Mesenchymal stem cell (in vitro differentiated cells and primary cell): Measurements from ENCODE around the gene MED12L.

Experiments
- DNase-seq: peaks from one replicate; pipeline ENCODE4 v3.0.0-alpha.2; 2013
- H2AFZ ChIP-seq: one replicate; pipeline ENCODE4 v1.6.1; 2013; ENCODE audit warnings: low read depth, mild to moderate bottlenecking, control low read depth, inconsistent platforms, low read length, moderate library complexity
- H2AK5ac ChIP-seq: 2 replicates; pipeline ENCODE4 v1.6.1; 2013; ENCODE audit warnings: low read length, moderate library complexity, mild to moderate bottlenecking, inconsistent platforms; ENCODE audit not compliant: severe bottlenecking
- H2BK120ac ChIP-seq: one replicate; pipeline ENCODE4 v1.6.1; 2013; ENCODE audit warnings: low read depth, mild to moderate bottlenecking, inconsistent platforms, low read length, moderate library complexity
- H2BK12ac ChIP-seq, 2 experiments: one replicate each; pipeline ENCODE4 v1.6.1; 2013; ENCODE audit warnings: inconsistent platforms in 2 of 2, low read length in 2 of 2, mild to moderate bottlenecking in 2 of 2, moderate library complexity in 2 of 2, control low read depth in 1 of 2
- H2BK15ac ChIP-seq: one replicate; pipeline ENCODE4 v1.6.1; 2013; ENCODE audit warnings: mild to moderate bottlenecking, low read depth, inconsistent platforms; ENCODE audit not compliant: poor library complexity, severe bottlenecking
- H2BK5ac ChIP-seq: 2 replicates; pipeline ENCODE4 v1.6.1; 2013; ENCODE audit warnings: low read depth, mild to moderate bottlenecking, low read length, control low read depth, inconsistent platforms; ENCODE audit not compliant: poor library complexity, severe bottlenecking
- H3K14ac ChIP-seq, 2 experiments: one replicate each; pipeline ENCODE4 v1.6.1; 2013; ENCODE audit warnings: inconsistent platforms in 2 of 2, low read length in 2 of 2, control low read depth in 1 of 2, mild to moderate bottlenecking in 1 of 2, moderate library complexity in 1 of 2
- H3K18ac ChIP-seq, 2 experiments: one replicate each; pipeline ENCODE4 v1.6.1; 2013; ENCODE audit warnings: inconsistent platforms in 2 of 2, low read length in 2 of 2, control low read depth in 1 of 2, low read depth in 1 of 2, mild to moderate bottlenecking in 1 of 2
- H3K23ac ChIP-seq, 2 experiments: one replicate each; pipeline ENCODE4 v1.6.1; 2013; ENCODE audit warnings: inconsistent platforms in 2 of 2, low read length in 2 of 2, mild to moderate bottlenecking in 2 of 2, moderate library complexity in 2 of 2, control low read depth in 1 of 2
- H3K27ac ChIP-seq: 2 replicates; pipeline ENCODE4 v1.5.1; 2013; ENCODE audit warnings: mild to moderate bottlenecking, moderate library complexity, low read length, control low read depth, inconsistent platforms; ENCODE audit not compliant: poor library complexity, severe bottlenecking
- H3K27me3 ChIP-seq, 2 experiments: 2 replicates each; pipeline versions ENCODE4 v1.6.1 to v1.7.0; 2013; ENCODE audit warnings: low read length in 2 of 2, mild to moderate bottlenecking in 2 of 2, moderate library complexity in 2 of 2, control low read depth in 1 of 2, inconsistent platforms in 1 of 2; ENCODE audit not compliant: control insufficient read depth in 1 of 2, insufficient read depth in 1 of 2
- H3K36me3 ChIP-seq, 2 experiments: 2 replicates each; pipeline versions ENCODE4 v1.6.1 to v1.7.0; 2013; ENCODE audit warnings: low read length in 2 of 2, control low read depth in 1 of 2, inconsistent platforms in 1 of 2, low read depth in 1 of 2, mild to moderate bottlenecking in 1 of 2; ENCODE audit not compliant: insufficient read depth in 2 of 2, control insufficient read depth in 1 of 2
- H3K4ac ChIP-seq, 2 experiments: one replicate each; pipeline ENCODE4 v1.6.1; 2013; ENCODE audit warnings: inconsistent platforms in 2 of 2, low read length in 2 of 2, mild to moderate bottlenecking in 2 of 2, moderate library complexity in 2 of 2, control low read depth in 1 of 2, low read depth in 1 of 2
- H3K4me1 ChIP-seq: 2 replicates; pipeline ENCODE4 v1.6.1; 2013; ENCODE audit warnings: low read depth, low read length, control low read depth; ENCODE audit not compliant: control insufficient read depth, insufficient read depth
- H3K4me2 ChIP-seq: 2 replicates; pipeline ENCODE4 v1.6.1; 2013; ENCODE audit warnings: low read length, mild to moderate bottlenecking, inconsistent platforms; ENCODE audit not compliant: poor library complexity, severe bottlenecking
- H3K4me3 ChIP-seq, 2 experiments: 2 replicates each; pipeline versions ENCODE4 v1.5.1 to v1.7.0; 2013; ENCODE audit warnings: low read length in 2 of 2, mild to moderate bottlenecking in 2 of 2, control low read depth in 1 of 2, low read depth in 1 of 2; ENCODE audit not compliant: insufficient read depth in 1 of 2
- H3K79me1 ChIP-seq: replicated peaks from 2 replicates; pipeline ENCODE4 v1.6.1; 2013; ENCODE audit warnings: mild to moderate bottlenecking, control low read depth, low read length, inconsistent platforms; ENCODE audit not compliant: poor library complexity, severe bottlenecking
- H3K9ac ChIP-seq: 2 replicates; pipeline ENCODE4 v1.7.0; 2013; ENCODE audit warnings: mild to moderate bottlenecking, low read length, moderate library complexity
- H3K9me3 ChIP-seq: 2 replicates; pipeline ENCODE4 v1.7.0; 2013; ENCODE audit warnings: mild to moderate bottlenecking, low read length; ENCODE audit not compliant: control insufficient read depth
- H4K8ac ChIP-seq: one replicate; pipeline ENCODE4 v1.6.1; 2013; ENCODE audit warnings: inconsistent platforms, mild to moderate bottlenecking, low read length, moderate library complexity
- H4K91ac ChIP-seq: one replicate; pipeline ENCODE4 v1.6.1; 2013; ENCODE audit warnings: mild to moderate bottlenecking, low read length, inconsistent platforms
- WGBS: methylation state at CpG from one replicate; pipeline ENCODE4 v1.1.7; 2013; ENCODE audit warnings: mixed read lengths; 5-methylcytosine and 5-hydroxymethylcytosine counted together

Gene MED12L

GRCh38 chr3:151393941-151394340 lies 308.5 kb downstream of the MED12L start:
- H3K4ac ChIP-seq = no peak overlapping the region
- no peak overlapping the region for H3K9ac ChIP-seq
- no peak overlapping the region for H3K18ac ChIP-seq
- no peak overlapping the region for H2BK120ac ChIP-seq
- H4K91ac ChIP-seq = no peak overlapping the region
- no peak overlapping the region for H4K8ac ChIP-seq
- no peak overlapping the region for H2BK12ac ChIP-seq
- H3K4me1 ChIP-seq = no peaks in the 10 kb centered on the region
- H3K4me3 ChIP-seq = no peak overlapping the region
- no peak overlapping the region for H3K4me2 ChIP-seq
- H3K36me3 ChIP-seq = no peaks in the 10 kb centered on the region
- H2AFZ ChIP-seq = no peak overlapping the region
- no peak overlapping the region for H3K14ac ChIP-seq
- no peak overlapping the region for H3K23ac ChIP-seq
- no peaks in the 10 kb centered on the region for H3K27me3 ChIP-seq
- DNase-seq = no peak
- H3K79me1 ChIP-seq = no peaks in the 10 kb centered on the region
- H3K27ac ChIP-seq = no peak overlapping the region
- H2AK5ac ChIP-seq = no peak overlapping the region
- no CpG with 5 or more reads among the region's 4 CpGs for WGBS
- H2BK5ac ChIP-seq = no peak overlapping the region
- no peak overlapping the region for H2BK15ac ChIP-seq
- H3K9me3 ChIP-seq = no peaks in the 10 kb centered on the region

- no peaks in the 10 kb centered on the region for H3K36me3 ChIP-seq
- H2BK12ac ChIP-seq = no peak overlapping the region
- H3K79me1 ChIP-seq = no peaks in the 10 kb centered on the region
- no peak overlapping the region for H2AK5ac ChIP-seq
- no peak overlapping the region for H2BK120ac ChIP-seq
- H3K27me3 ChIP-seq = no peaks in the 10 kb centered on the region
- H2BK5ac ChIP-seq = no peak overlapping the region
- H3K27ac ChIP-seq = no peak overlapping the region
- no peak overlapping the region for H3K4me3 ChIP-seq
- no peak for DNase-seq
- H3K18ac ChIP-seq = peak overlapping the region in 1 of 2 experiments; percentile 57
- H4K8ac ChIP-seq = no peak overlapping the region
- H4K91ac ChIP-seq = no peak overlapping the region
- no peak overlapping the region for H3K9ac ChIP-seq
- H3K4me2 ChIP-seq = no peak overlapping the region
- no peak overlapping the region for H2BK15ac ChIP-seq
- no peak overlapping the region for H2AFZ ChIP-seq
- H3K4me1 ChIP-seq = no peaks in the 10 kb centered on the region
- H3K23ac ChIP-seq = no peak overlapping the region
- no peak overlapping the region for H3K4ac ChIP-seq
- H3K14ac ChIP-seq = no peak overlapping the region
- 87% methylated on average over 8 of the region's 8 CpGs for WGBS
- no peaks in the 10 kb centered on the region for H3K9me3 ChIP-seq
Observed at GRCh38 chr3:151394611-151395010, 309.1 kb downstream of the MED12L start.

GRCh38 chr3:151395806-151396205 lies 310.3 kb downstream of the MED12L start:
- H2BK120ac ChIP-seq = no peak overlapping the region
- no peaks in the 10 kb centered on the region for H3K36me3 ChIP-seq
- no peak overlapping the region for H4K8ac ChIP-seq
- no peaks in the 10 kb centered on the region for H3K9me3 ChIP-seq
- H2BK15ac ChIP-seq = no peak overlapping the region
- H3K27ac ChIP-seq = no peak overlapping the region
- DNase-seq = peak; percentile 82
- WGBS = 31% methylated on average over 2 of the region's 3 CpGs
- H3K23ac ChIP-seq = no peak overlapping the region
- H2BK12ac ChIP-seq = no peak overlapping the region
- H3K9ac ChIP-seq = no peak overlapping the region
- no peak overlapping the region for H4K91ac ChIP-seq
- H3K18ac ChIP-seq = no peak overlapping the region
- H2AK5ac ChIP-seq = no peak overlapping the region
- no peak overlapping the region for H3K4me2 ChIP-seq
- no peak overlapping the region for H3K4ac ChIP-seq
- no peak overlapping the region for H3K4me3 ChIP-seq
- no peak overlapping the region for H2BK5ac ChIP-seq
- H3K14ac ChIP-seq = no peak overlapping the region
- no peaks in the 10 kb centered on the region for H3K27me3 ChIP-seq
- no peak overlapping the region for H2AFZ ChIP-seq
- H3K4me1 ChIP-seq = no peaks in the 10 kb centered on the region
- H3K79me1 ChIP-seq = no peaks in the 10 kb centered on the region

GRCh38 chr3:151398895-151399294 lies 313.4 kb downstream of the MED12L start:
- Histone ChIP-seq H4K91ac (no peak overlapping the region), H3K36me3 (no peaks in the 10 kb centered on the region), H3K4me2 (no peak overlapping the region), H3K27ac (no peak overlapping the region), H4K8ac (no peak overlapping the region), H3K9me3 (no peaks in the 10 kb centered on the region), H2BK120ac (no peak overlapping the region), H3K4ac (no peak overlapping the region), H3K14ac (no peak overlapping the region), H2AK5ac (no peak overlapping the region), H3K4me1 (no peaks in the 10 kb centered on the region), H3K18ac (no peak overlapping the region), H2AFZ (no peak overlapping the region), H2BK15ac (no peak overlapping the region), H3K79me1 (no peaks in the 10 kb centered on the region), H3K9ac (no peak overlapping the region), H3K27me3 (no peaks in the 10 kb centered on the region), H2BK12ac (no peak overlapping the region), H3K4me3 (no peak overlapping the region), H2BK5ac (no peak overlapping the region), H3K23ac (no peak overlapping the region)
- DNase-seq = no peak
- 100% methylated on average over 2 of the region's 5 CpGs for WGBS
